Type B pancreatic cell (in vitro differentiated cells): ENCODE data around the gene PACC1. TPM values are rescaled to one million over a fixed set of nuclear protein-coding genes. Genes with fewer than 3 reads are reported as not detected.

Experiments
- DNase-seq: peaks from one replicate; pipeline ENCODE4 v3.0.0; 2021; ENCODE audit warnings: mixed read lengths; ENCODE audit not compliant: unreplicated experiment; ENCODE audit errors: extremely low spot score
- H3K27ac Mint-ChIP-seq: 2 replicates; pipeline ENCODE4 v1.8.0; 2021; ENCODE audit warnings: mild to moderate bottlenecking, mixed read lengths
- H3K27me3 Mint-ChIP-seq: 2 replicates; pipeline ENCODE4 v1.8.0; 2021; ENCODE audit warnings: mixed read lengths
- H3K36me3 Mint-ChIP-seq: 2 replicates; pipeline ENCODE4 v1.8.0; 2021; ENCODE audit warnings: mixed read lengths
- H3K4me1 Mint-ChIP-seq: one replicate; pipeline ENCODE4 v1.8.0; 2021; ENCODE audit warnings: mixed read lengths; ENCODE audit not compliant: unreplicated experiment
- H3K4me3 Mint-ChIP-seq: 2 replicates; pipeline ENCODE4 v1.8.0; 2021; ENCODE audit warnings: mild to moderate bottlenecking, mixed read lengths
- H3K9me3 Mint-ChIP-seq: 2 replicates; pipeline ENCODE4 v1.8.0; 2021; ENCODE audit warnings: mixed read lengths
- long read RNA-seq: library from polyadenylated mRNA; unstranded; transcript quantifications from one replicate; pipeline ENCODE4 v2.0.0, GENCODE V29; 2020
- total RNA-seq: library from RNA; stranded (reverse); gene quantifications from 2 replicates; pipeline ENCODE4 v1.2.1, GENCODE V29; 2021; ENCODE audit warnings: low replicate concordance
- TF ChIP-seq, protein P1 (sequence below): fragments of 200-600 bp; sonication (generic); conservative IDR thresholded peaks from 2 replicates; pipeline ENCODE4 v1.5.0; 2021; ENCODE audit warnings: antibody characterized with exemption, mild to moderate bottlenecking

The PACC1 gene
- total RNA-seq, result 10.0 and 20.4 TPM in 2 replicates
- long read RNA-seq, transcript TMEM206-201 (8 exons, 2,475 nt), result major isoform, 88 of 124 reads
- long read RNA-seq, partial matches to known transcripts, result 10 of 124 reads
- long read RNA-seq, other reads (novel, unspliced or antisense), result 26 of 124 reads

DNA sequence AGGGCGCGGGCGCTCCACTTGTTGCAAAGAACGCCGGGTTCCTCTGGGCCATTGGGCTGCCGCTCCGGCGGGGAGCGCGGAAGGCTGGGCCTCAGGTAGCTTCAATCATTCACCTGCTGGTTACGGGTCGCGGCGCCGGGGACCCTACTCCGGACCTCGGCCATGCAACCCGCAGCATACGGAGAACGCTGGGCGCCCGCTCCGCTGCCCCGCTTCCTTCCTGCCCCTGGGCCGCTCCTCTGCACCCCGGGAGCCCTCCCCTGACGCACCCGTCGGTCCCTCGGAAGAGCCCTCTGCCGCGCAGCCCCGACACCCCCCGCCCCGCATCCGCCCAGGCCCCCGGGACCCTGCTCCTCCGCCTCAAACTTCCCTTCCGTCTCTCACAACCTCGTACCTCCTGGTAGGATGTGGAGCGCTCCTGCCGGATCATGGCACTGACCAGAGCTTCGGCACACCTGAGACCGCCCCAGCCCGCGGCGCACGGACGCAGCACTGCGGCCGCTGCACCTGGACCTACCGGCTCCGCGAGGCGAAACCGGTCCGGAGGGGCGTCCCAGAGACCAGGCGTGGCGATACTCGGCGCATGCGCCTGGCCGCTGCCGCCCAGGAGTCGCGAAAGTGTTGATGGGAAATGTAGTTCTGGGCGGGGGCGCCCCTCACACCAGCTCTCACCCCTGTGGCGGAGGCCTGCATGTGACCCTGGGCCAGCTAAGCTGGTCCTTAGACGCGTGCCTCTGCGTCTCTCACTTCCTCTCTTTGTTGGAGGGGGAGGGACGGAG is at the start of gene PACC1:
Gene PACC1, minus strand, starts transcription at position 559 of the 779 bp plus-strand sequence. Its CDS starts 129 bp downstream, at position 430.
- DNase-seq, result peak; percentile 93
- Mint-ChIP-seq H3K27me3 (no peaks in the 10 kb centered on the region), H3K9me3 (no peaks in the 10 kb centered on the region), H3K4me3 (peak within 1 kb of the TSS; percentile 90), H3K4me1 (peaks cover 19% of the 10 kb centered on the region), H3K36me3 (peaks cover 6% of the 10 kb centered on the region), H3K27ac (peak within 1 kb of the TSS; percentile 94)
- TF ChIP-seq, protein P1, sequence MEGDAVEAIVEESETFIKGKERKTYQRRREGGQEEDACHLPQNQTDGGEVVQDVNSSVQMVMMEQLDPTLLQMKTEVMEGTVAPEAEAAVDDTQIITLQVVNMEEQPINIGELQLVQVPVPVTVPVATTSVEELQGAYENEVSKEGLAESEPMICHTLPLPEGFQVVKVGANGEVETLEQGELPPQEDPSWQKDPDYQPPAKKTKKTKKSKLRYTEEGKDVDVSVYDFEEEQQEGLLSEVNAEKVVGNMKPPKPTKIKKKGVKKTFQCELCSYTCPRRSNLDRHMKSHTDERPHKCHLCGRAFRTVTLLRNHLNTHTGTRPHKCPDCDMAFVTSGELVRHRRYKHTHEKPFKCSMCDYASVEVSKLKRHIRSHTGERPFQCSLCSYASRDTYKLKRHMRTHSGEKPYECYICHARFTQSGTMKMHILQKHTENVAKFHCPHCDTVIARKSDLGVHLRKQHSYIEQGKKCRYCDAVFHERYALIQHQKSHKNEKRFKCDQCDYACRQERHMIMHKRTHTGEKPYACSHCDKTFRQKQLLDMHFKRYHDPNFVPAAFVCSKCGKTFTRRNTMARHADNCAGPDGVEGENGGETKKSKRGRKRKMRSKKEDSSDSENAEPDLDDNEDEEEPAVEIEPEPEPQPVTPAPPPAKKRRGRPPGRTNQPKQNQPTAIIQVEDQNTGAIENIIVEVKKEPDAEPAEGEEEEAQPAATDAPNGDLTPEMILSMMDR, result peak; percentile 50

DNA sequence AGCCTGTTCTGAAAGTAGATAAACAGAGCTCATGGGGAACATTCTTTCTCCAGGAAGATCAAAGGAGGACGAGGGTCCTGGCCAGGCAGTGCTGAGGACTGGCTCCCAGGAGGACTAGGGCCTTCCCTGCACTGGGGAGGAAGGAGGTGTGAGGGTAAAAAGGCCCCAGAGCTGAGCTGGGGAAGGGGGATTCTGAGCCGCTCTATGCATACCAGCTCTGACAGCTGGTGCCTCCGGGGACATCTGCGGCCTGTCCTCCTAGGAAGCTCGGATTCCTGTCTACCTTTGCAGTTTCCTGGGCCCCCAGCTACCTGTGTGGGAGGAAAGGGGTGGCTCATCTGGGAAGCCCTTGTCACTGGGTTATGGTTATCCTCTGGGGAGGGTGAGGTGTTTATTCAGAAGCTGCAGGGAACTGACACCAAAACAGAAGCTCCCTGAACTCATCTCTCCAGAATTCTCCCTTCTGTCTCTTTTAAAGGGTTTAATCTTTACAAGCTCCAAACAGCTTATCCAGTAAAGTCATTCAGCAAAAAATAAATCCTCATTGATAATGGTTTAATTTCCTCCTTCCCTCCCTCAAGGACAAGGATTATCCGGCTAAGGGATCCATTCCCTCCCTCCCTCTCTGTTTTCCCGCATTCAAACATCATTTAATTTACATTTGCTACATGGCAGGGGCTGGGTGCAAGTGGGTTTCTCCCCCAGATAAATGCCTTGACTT is 49.0 kb upstream of the PACC1 start:
- H3K4me3 Mint-ChIP-seq, result peak overlapping the region; percentile 14

DNA sequence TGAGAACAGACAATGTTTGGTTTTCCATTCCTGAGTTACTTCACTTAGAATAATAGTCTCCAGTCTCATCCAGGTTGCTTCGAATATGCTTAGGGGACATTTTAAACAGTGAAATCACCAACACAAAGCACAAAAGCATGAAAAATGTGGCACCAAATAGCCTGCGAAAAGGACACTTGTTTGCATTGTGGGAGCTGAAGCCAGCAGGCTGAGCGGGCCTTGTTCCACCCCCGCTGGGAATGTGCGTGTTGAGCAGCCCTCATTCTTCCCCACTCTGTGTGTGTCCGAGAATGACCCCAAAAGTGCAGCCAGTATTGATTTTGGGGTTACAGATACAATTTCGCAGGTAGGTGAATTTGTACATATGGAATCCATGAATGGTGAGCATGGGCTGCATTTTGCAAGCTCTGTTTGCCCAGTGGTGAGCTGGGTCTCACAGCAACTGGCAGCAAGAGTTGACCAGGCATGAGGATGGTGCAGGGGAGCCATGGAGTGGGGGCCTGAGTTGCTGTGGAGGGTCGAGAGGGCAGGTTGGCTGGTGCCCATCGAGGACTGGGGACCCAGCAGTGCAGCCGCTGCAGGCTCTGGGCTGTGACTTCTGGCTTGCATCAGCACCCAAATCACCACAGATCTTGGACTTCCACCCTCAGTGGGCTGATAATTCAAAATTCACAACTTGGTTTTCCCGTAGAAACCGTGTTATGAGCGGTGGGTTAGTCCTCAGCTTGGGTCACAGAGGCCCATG is 47.4 kb upstream of the PACC1 start:
- no peaks in the 10 kb centered on the region for H3K27me3 Mint-ChIP-seq
- H3K4me1 Mint-ChIP-seq, result peaks cover 14% of the 10 kb centered on the region
- H3K36me3 Mint-ChIP-seq, result no peaks in the 10 kb centered on the region
- H3K4me3 Mint-ChIP-seq, result no peak overlapping the region
- H3K27ac Mint-ChIP-seq, result no peak overlapping the region
- DNase-seq, result no peak
- TF ChIP-seq, protein P1, result no peak
- H3K9me3 Mint-ChIP-seq, result no peaks in the 10 kb centered on the region

More for the DNA sequence above, 49.0 kb upstream of the PACC1 start:
- Mint-ChIP-seq H3K27me3 (no peaks in the 10 kb centered on the region), H3K9me3 (no peaks in the 10 kb centered on the region), H3K4me1 (peaks cover 14% of the 10 kb centered on the region), H3K36me3 (no peaks in the 10 kb centered on the region), H3K27ac (peak overlapping the region; percentile 93)
- TF ChIP-seq, protein P1, result no peak
- DNase-seq, result no peak

DNA sequence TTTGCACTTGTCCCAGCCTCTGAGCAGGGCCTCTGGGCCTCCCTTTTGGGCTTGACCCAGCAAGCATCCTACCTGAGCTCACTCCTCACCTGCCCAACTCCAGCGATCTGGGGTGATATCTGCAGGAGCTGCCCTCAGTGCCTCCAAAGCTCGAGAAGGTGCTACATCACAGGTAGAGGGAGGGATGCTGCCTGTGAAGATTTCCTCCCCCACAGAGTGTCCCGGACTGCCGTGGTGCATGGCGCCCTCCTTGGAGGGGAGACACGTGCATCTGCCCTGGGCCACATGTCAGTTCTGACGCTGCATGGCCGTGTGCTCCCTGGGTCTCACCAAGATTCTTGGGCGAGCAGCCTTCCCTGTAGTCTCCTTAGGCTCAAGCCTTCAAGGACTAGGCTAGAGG is 45.7 kb upstream of the PACC1 start:
- no peaks in the 10 kb centered on the region for H3K27me3 Mint-ChIP-seq
- H3K4me3 Mint-ChIP-seq, result no peak overlapping the region
- TF ChIP-seq, protein P1, result no peak
- no peak overlapping the region for H3K27ac Mint-ChIP-seq
- H3K36me3 Mint-ChIP-seq, result no peaks in the 10 kb centered on the region
- H3K9me3 Mint-ChIP-seq, result no peaks in the 10 kb centered on the region
- peaks cover 18% of the 10 kb centered on the region for H3K4me1 Mint-ChIP-seq
- DNase-seq, result no peak

DNA sequence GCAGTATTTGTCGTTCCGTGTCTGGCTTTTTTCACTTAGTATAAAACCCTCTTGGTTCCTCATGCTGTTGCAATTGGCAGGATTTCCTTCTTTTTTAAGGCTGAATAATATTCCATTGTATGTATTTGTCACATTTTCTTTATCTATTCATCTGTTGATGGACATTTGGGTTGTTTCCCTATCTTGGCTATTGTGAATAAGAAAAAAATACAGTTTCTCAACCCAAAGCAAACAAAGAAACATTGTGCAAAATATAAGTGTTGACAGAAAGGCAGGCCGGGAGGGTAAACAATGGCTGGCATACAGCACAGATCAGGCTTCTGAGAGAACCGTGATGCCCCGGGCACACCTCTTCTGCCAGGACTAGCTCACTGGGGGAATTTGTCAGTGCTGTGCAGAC is 45.0 kb upstream of the PACC1 start:
- no peak overlapping the region for H3K4me3 Mint-ChIP-seq
- H3K27me3 Mint-ChIP-seq, result no peaks in the 10 kb centered on the region
- TF ChIP-seq, protein P1, result no peak
- no peak overlapping the region for H3K27ac Mint-ChIP-seq
- H3K9me3 Mint-ChIP-seq, result no peaks in the 10 kb centered on the region
- no peak for DNase-seq
- H3K4me1 Mint-ChIP-seq, result peaks cover 18% of the 10 kb centered on the region
- no peaks in the 10 kb centered on the region for H3K36me3 Mint-ChIP-seq
